A549 (cell line): ENCODE results near the gene MLKL. TPM values are rescaled to one million over a fixed set of nuclear protein-coding genes. Genes with fewer than 3 reads are reported as not detected.

Experiments
- ATAC-seq, 2 experiments: fragments of 200-7000 bp in 1 of 2; fragments of >200 bp in 1 of 2; cut with Nextera tagmentation in 1 of 2; cut with Tn5 transposase in 1 of 2; 3 replicates each; pipeline versions ENCODE4 v1.8.0 to v1.9.1; 2018 to 2020; ENCODE audit warnings: mild to moderate bottlenecking in 1 of 2, moderate library complexity in 1 of 2
- CTCF ChIA-PET: fragments of 300-600 bp; sonication (Branson Sonifier 250); formaldehyde crosslinking; extraction: SDS; loops from one replicate; lab custom pipeline; 2021; ENCODE audit warnings: antibody characterized with exemption, inconsistent platforms; lab: Yijun Ruan, JAX
- POLR2A ChIA-PET: fragments of 350-600 bp; formaldehyde crosslinking; extraction: SDS; loops from one replicate; lab custom pipeline; 2021; ENCODE audit warnings: antibody characterized with exemption, inconsistent platforms; lab: Yijun Ruan, JAX
- DNase-seq, 2 experiments: peaks; one replicate each; pipeline versions ENCODE4 v3.0.0 to v3.0.0-alpha.2; 2011 to 2016; ENCODE audit warnings: low read depth in 1 of 2, low spot score in 1 of 2
- FAIRE-seq: peaks from 2 replicates; lab custom pipeline; 2011; peaks lifted over from hg19 to GRCh38; lab: Jason Lieb, UNC
- H3K27ac ChIP-seq, 2 experiments: fragments of >200 bp; sonication (Bioruptor Twin); formaldehyde crosslinking; 3 replicates each; pipeline ENCODE4 v1.5.1; 2016 to 2017
- H3K4me1 ChIP-seq: fragments of >200 bp; sonication (Bioruptor Twin); formaldehyde crosslinking; 3 replicates; pipeline ENCODE4 v1.6.1; 2016
- H3K4me2 ChIP-seq: fragments of >200 bp; sonication (Bioruptor Twin); formaldehyde crosslinking; 3 replicates; pipeline ENCODE4 v1.6.1; 2016
- H3K4me3 ChIP-seq: fragments of >200 bp; sonication (Bioruptor Twin); formaldehyde crosslinking; 3 replicates; pipeline ENCODE4 v1.5.1; 2016
- H3K9me3 ChIP-seq: fragments of >200 bp; sonication (Bioruptor Twin); formaldehyde crosslinking; 3 replicates; pipeline ENCODE4 v1.6.1; 2016
- BCL3 ChIP-seq: fragments of >200 bp; sonication (Bioruptor Twin); formaldehyde crosslinking; IDR thresholded peaks from 3 replicates; pipeline ENCODE4 v1.6.1; 2016
- BHLHE40 ChIP-seq: IDR thresholded peaks from 2 replicates; pipeline ENCODE4 v1.6.1; 2012; ENCODE audit warnings: low read depth, low read length, inconsistent platforms
- E2F6 ChIP-seq: IDR thresholded peaks from 2 replicates; pipeline ENCODE4 v1.6.1; 2012; ENCODE audit warnings: low read depth, borderline replicate concordance
- ELK1 ChIP-seq: fragments of 150-350 bp; IDR thresholded peaks from 2 replicates; pipeline ENCODE4 v1.6.1; 2014; ENCODE audit warnings: low read depth, mild to moderate bottlenecking, low read length
- EP300 ChIP-seq, 2 experiments: fragments of >200 bp; sonication (Bioruptor Twin); formaldehyde crosslinking; IDR thresholded peaks; 2 replicates in 1 of 2; 3 replicates in 1 of 2; pipeline ENCODE4 v1.6.1; 2016 to 2017
- FOSL2 ChIP-seq, 2 experiments: fragments of 450-650 bp in 1 of 2; fragments of >200 bp in 1 of 2; sonication (Bioruptor Twin) in 1 of 2; formaldehyde crosslinking; IDR thresholded peaks; 2 replicates each; pipeline versions ENCODE4 v1.5.0 to v1.6.1; 2016 to 2020; ENCODE audit warnings: mild to moderate bottlenecking in 1 of 2, moderate library complexity in 1 of 2
- GATA3 ChIP-seq: IDR thresholded peaks from 2 replicates; pipeline ENCODE4 v1.6.1; 2012; ENCODE audit warnings: borderline replicate concordance
- HDAC2 ChIP-seq: fragments of 200-600 bp; sonication (generic); IDR thresholded peaks from 2 replicates; pipeline ENCODE4 v1.6.1; 2016
- HES2 ChIP-seq: fragments of >200 bp; sonication (Bioruptor Twin); formaldehyde crosslinking; IDR thresholded peaks from 2 replicates; pipeline ENCODE4 v1.6.1; 2016
- HOXB13 ChIP-seq: fragments of 250-450 bp; sonication (Bioruptor Pico); IDR thresholded peaks from 2 replicates; pipeline ENCODE4 v1.5.0; 2020; ENCODE audit warnings: low read depth, mild to moderate bottlenecking, moderate library complexity
- HOXB5 ChIP-seq: fragments of 250-450 bp; sonication (Bioruptor Pico); IDR thresholded peaks from 2 replicates; pipeline ENCODE4 v1.5.0; 2020; ENCODE audit warnings: mild to moderate bottlenecking, moderate library complexity
- JUN ChIP-seq, 2 experiments: fragments of >200 bp; sonication (Bioruptor Twin); formaldehyde crosslinking; IDR thresholded peaks; 2 replicates in 1 of 2; 3 replicates in 1 of 2; pipeline ENCODE4 v1.6.1; 2016 to 2017
- KDM5A ChIP-seq: fragments of 200-600 bp; sonication (generic); IDR thresholded peaks from 2 replicates; pipeline ENCODE4 v1.6.1; 2016; ENCODE audit warnings: antibody characterized with exemption, mild to moderate bottlenecking
- MAZ ChIP-seq: fragments of 150-350 bp; IDR thresholded peaks from 2 replicates; pipeline ENCODE4 v1.6.1; 2014; ENCODE audit warnings: antibody characterized with exemption, low read depth, low read length, borderline replicate concordance
- MYC ChIP-seq: IDR thresholded peaks from 2 replicates; pipeline ENCODE4 v1.6.1; 2012; ENCODE audit warnings: mild to moderate bottlenecking, inconsistent platforms, low read length, improper control_type of control experiment, borderline replicate concordance
- NR3C1 ChIP-seq: fragments of >200 bp; sonication (Bioruptor Twin); formaldehyde crosslinking; IDR thresholded peaks from 3 replicates; pipeline ENCODE4 v1.6.1; 2017
- PHF8 ChIP-seq: fragments of 200-600 bp; sonication (generic); IDR thresholded peaks from 2 replicates; pipeline ENCODE4 v1.6.1; 2016; ENCODE audit warnings: low read depth, mild to moderate bottlenecking, antibody characterized with exemption, moderate library complexity, borderline replicate concordance
- POLR2A ChIP-seq: IDR thresholded peaks from 2 replicates; pipeline ENCODE4 v1.6.1; 2012; ENCODE audit warnings: mild to moderate bottlenecking, low read length
- RAD21 ChIP-seq, 2 experiments: fragments of >200 bp in 1 of 2; sonication (Bioruptor Twin) in 1 of 2; formaldehyde crosslinking in 1 of 2; IDR thresholded peaks in 1 of 2; conservative IDR thresholded peaks in 1 of 2; 2 replicates in 1 of 2; 3 replicates in 1 of 2; pipeline ENCODE4 v1.6.1; 2012 to 2018; ENCODE audit warnings: inconsistent platforms in 1 of 2
- RCOR1 ChIP-seq: fragments of 150-350 bp; IDR thresholded peaks from 2 replicates; pipeline ENCODE4 v1.6.1; 2014; ENCODE audit warnings: antibody characterized with exemption, low read length, low read depth
- RFX5 ChIP-seq: fragments of 450-650 bp; IDR thresholded peaks from 2 replicates; pipeline ENCODE4 v1.7.1; 2014; ENCODE audit warnings: antibody characterized with exemption, mild to moderate bottlenecking, moderate library complexity
- ZC3H11A ChIP-seq: fragments of 450-650 bp; IDR thresholded peaks from 2 replicates; pipeline ENCODE4 v1.6.1; 2014; ENCODE audit warnings: antibody characterized with exemption, mild to moderate bottlenecking
- WGBS: methylation state at CpG from one replicate; pipeline ENCODE4 v1.1.6; 2017; ENCODE audit errors: missing lambda C conversion rate; 5-methylcytosine and 5-hydroxymethylcytosine counted together
- polyA plus RNA-seq, 4 experiments: library from polyadenylated mRNA; depleted of rRNA in 3 of 4; stranded (reverse); fragments of >200 nt; fragmentation: RNase III in 1 of 4; extraction: RNeasy Plus Mini Kit Qiagen cat#74134 plus additional on column Dnase treatment in 1 of 4; gene quantifications; 2 replicates in 3 of 4; 3 replicates in 1 of 4; pipeline ENCODE4 v1.2.3, GENCODE V29; 2011 to 2017
- TF ChIP-seq, protein P1 (sequence below): fragments of >200 bp; sonication (Bioruptor Twin); formaldehyde crosslinking; IDR thresholded peaks from 3 replicates; pipeline ENCODE4 v1.5.1; 2016
- TF ChIP-seq, protein P2 (sequence below): fragments of 250-450 bp; sonication (Bioruptor Pico); IDR thresholded peaks from 2 replicates; pipeline ENCODE4 v1.5.0; 2021; ENCODE audit warnings: mild to moderate bottlenecking, moderate library complexity, borderline replicate concordance
- TF ChIP-seq, protein P3 (sequence below): IDR thresholded peaks from 2 replicates; pipeline ENCODE4 v1.6.1; 2012

MLKL gene
- polyA plus RNA-seq, 2 of the 4 experiments (the other 2 are of a cell fraction) = 12.6 to 17.9 TPM

GRCh38 chr16:74735162-74735452, 34.4 kb upstream of the MLKL start:
- H3K27ac ChIP-seq = peak overlapping the region; percentile 31 to 91; a peak in 5 of 6 replicates
- FAIRE-seq (no peak), DNase-seq (no peak)
- ChIA-PET CTCF (interaction anchor here (1.6 to 7.1 kb wide), 3 partner anchors 21 to 128 kb away, joined by 3 to 43 read pairs (median 9); no protein-coding TSS in a partner anchor), POLR2A (no interaction called here)
- H3K4me3 ChIP-seq = no peak overlapping the region
- 89% methylated on average over 5 of the region's 10 CpGs for WGBS
- no peaks in the 10 kb centered on the region for H3K9me3 ChIP-seq
- TF ChIP-seq HOXB5 (CRISPR knock-in tag) = no peak
- TF ChIP-seq, all 56 proteins: peak for 0
- H3K4me2 ChIP-seq = peak overlapping the region; percentile 21; the same call in 1 of the 3 replicates
- H3K4me1 ChIP-seq = peaks cover 64% of the 10 kb centered on the region
- ATAC-seq = no peak

DNA sequence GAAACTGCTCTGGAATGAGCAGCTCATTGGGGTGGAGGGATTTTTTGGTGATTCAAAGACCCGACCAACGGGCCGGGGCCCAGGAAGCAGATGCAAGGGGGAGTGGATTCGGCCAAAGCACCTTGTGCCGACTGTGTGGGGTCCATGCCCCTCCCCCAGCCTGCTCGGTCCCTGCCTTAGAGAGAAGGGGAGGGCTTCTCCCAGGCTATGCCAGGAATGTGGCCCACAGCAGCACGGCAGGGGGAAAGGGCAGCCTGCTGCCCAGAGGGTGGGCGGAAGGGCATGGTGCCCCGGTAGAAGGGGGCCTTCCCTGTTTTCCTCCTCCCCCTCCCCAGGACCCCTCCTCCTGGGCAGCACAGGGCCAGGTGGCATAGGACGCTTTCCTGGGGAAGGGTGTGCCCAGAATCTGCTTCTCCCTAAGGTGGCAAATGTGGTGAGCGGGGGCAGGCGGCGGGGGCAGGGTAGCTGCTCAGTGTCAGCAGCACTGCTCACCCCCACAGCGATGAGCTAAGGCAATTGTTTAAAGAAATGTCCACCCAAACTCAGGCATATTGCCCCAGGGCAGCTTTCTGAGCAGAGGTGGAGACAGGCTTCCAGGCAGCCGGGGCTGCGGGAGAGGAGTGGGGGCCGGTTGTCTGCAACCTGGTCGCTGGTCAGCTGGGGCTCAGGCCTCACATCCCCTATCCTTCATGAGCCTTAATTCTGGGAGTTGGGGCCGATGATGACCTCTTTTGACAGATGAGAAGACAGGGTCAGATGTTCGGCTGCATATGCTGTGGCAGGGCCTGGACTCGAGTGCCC, 33.9 kb upstream of the MLKL start:
- DNase-seq = no peak
- no peak for ATAC-seq
- Histone ChIP-seq H3K9me3 (no peaks in the 10 kb centered on the region), H3K27ac (peak overlapping the region; percentile 31 to 91; a peak in 5 of 6 replicates), H3K4me3 (no peak overlapping the region), H3K4me1 (peaks cover 64% of the 10 kb centered on the region), H3K4me2 (peak overlapping the region; percentile 21)
- no peak for FAIRE-seq
- 64% methylated on average over 21 of the region's 21 CpGs for WGBS
- TF ChIP-seq BHLHE40 (no peak), HOXB5 (CRISPR knock-in tag) (no peak), BCL3 (no peak), MYC (no peak), ZC3H11A (no peak), FOSL2 (IDR thresholded peaks at IDR 0.05) (no peak), FOSL2 (CRISPR knock-in tag; IDR thresholded peaks at IDR 0.05) (no peak), E2F6 (no peak), KDM5A (no peak), POLR2A (no peak), RCOR1 (no peak), HOXB13 (CRISPR knock-in tag) (no peak), ELK1 (no peak), MAZ (no peak)
- TF ChIP-seq, protein P1, sequence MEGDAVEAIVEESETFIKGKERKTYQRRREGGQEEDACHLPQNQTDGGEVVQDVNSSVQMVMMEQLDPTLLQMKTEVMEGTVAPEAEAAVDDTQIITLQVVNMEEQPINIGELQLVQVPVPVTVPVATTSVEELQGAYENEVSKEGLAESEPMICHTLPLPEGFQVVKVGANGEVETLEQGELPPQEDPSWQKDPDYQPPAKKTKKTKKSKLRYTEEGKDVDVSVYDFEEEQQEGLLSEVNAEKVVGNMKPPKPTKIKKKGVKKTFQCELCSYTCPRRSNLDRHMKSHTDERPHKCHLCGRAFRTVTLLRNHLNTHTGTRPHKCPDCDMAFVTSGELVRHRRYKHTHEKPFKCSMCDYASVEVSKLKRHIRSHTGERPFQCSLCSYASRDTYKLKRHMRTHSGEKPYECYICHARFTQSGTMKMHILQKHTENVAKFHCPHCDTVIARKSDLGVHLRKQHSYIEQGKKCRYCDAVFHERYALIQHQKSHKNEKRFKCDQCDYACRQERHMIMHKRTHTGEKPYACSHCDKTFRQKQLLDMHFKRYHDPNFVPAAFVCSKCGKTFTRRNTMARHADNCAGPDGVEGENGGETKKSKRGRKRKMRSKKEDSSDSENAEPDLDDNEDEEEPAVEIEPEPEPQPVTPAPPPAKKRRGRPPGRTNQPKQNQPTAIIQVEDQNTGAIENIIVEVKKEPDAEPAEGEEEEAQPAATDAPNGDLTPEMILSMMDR = no peak
- ChIA-PET POLR2A (no interaction called here), CTCF (interaction anchor here (0.8 to 7.1 kb wide), 3 partner anchors 31 to 128 kb away, joined by 3 to 43 read pairs (median 9); no protein-coding TSS in a partner anchor)

- ChIA-PET POLR2A (no interaction called here), CTCF (interaction anchor here (1.3 to 7.1 kb wide), 8 partner anchors 10 to 130 kb away, joined by 4 to 43 read pairs (median 8); no protein-coding TSS in a partner anchor)
- H3K4me1 ChIP-seq = peaks cover 48% of the 10 kb centered on the region
- H3K9me3 ChIP-seq = no peaks in the 10 kb centered on the region
- ATAC-seq (no peak), FAIRE-seq (no peak), DNase-seq (no peak)
- peak overlapping the region in 1 of 2 experiments; percentile 91; a peak in 1 of 6 replicates for H3K27ac ChIP-seq
- H3K4me3 ChIP-seq = no peak overlapping the region
- H3K4me2 ChIP-seq = no peak overlapping the region
- WGBS = 86% methylated on average over 13 of the region's 15 CpGs
- TF ChIP-seq HDAC2 (no peak), GATA3 (no peak), HOXB5 (CRISPR knock-in tag) (no peak), PHF8 (no peak), RAD21 (conservative IDR thresholded peaks at IDR 0.05 in 1 of 2, IDR thresholded peaks at IDR 0.05 in 1 of 2) (no peak), HES2 (no peak), NR3C1 (no peak), JUN (IDR thresholded peaks at IDR 0.05) (no peak), HOXB13 (CRISPR knock-in tag) (no peak), RFX5 (no peak), EP300 (IDR thresholded peaks at IDR 0.05) (no peak)
- TF ChIP-seq, protein P2, sequence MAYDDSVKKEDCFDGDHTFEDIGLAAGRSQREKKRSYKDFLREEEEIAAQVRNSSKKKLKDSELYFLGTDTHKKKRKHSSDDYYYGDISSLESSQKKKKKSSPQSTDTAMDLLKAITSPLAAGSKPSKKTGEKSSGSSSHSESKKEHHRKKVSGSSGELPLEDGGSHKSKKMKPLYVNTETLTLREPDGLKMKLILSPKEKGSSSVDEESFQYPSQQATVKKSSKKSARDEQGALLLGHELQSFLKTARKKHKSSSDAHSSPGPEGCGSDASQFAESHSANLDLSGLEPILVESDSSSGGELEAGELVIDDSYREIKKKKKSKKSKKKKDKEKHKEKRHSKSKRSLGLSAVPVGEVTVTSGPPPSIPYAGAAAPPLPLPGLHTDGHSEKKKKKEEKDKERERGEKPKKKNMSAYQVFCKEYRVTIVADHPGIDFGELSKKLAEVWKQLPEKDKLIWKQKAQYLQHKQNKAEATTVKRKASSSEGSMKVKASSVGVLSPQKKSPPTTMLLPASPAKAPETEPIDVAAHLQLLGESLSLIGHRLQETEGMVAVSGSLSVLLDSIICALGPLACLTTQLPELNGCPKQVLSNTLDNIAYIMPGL (CRISPR knock-in tag) = no peak
- TF ChIP-seq, protein P3, sequence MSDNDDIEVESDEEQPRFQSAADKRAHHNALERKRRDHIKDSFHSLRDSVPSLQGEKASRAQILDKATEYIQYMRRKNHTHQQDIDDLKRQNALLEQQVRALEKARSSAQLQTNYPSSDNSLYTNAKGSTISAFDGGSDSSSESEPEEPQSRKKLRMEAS = no peak
Measured at GRCh38 chr16:74732707-74733350, 32.2 kb upstream of the MLKL start.
